HG03432 (cell line): Measurements from ENCODE around the gene COLEC12.

Experiments
- ATAC-seq: cut with Tn5 transposase; IDR thresholded peaks from one replicate; pipeline ENCODE4 v1.9.1; 2021; ENCODE audit warnings: mild to moderate bottlenecking, moderate library complexity; ENCODE audit not compliant: unreplicated experiment

The COLEC12 gene

DNA sequence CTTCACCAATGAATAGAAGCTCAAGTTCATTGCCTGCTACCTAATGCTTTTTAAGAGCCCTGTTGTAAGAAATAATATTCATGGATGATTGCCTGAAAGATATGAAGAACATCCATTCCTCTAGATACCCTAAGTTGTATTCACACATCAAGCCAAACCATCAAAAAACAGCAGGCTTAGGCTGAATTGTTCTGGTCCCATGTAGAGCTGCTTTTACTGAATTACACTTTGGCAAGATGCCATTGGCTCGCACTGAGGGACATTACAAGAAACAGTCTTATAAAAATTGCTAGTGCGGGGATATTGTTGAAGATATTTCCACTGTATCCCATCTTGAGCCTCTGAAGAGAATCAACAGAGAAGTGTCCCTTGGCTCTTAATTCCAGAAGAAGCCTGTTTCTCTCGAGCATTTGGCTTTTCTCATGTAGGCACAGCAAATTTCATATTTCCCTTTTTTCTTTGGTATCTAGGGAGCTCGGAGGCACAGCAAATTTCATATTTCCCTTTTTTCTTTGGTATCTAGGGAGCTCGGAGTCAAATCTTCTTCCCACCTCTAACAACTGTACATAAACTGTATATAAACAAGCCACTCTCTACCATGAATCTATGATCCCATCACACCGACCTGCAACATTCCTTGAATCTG is 107.5 kb downstream of the COLEC12 start:
- no peak for ATAC-seq

DNA sequence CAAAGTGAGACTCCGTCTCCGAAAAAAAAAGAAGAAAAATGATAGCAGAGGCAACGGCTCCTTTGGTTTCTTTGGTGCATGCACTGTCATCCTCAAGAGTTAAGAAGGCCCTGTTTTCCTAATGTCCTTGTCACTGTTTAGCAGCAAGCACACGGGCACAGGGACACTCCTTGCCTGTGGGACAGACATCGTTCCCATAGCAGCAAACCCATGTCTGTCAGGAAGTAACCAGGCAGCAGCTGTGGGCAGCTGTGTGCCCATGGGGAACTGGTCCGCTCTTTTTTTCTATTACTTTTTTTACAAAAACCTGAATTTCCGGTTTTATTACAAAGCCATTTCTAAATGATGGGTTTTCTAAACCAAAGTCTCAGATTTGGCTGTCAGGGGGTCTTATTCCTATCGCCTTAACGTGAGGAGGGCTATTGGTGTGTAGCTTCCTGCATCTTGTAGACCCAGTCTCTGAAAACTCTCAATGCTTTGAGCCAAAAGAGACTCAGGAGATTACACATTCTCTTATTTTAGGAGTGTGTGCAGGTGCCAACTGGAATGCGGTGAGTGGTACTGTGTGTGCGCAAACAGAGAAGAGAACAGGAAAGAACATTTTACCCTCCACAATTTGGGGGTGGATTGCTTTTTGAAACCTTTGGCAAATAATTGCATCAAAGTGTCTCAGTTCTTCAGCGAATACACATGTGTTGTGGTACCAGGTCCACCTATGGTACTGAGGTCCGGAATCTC is 109.6 kb downstream of the COLEC12 start:
- ATAC-seq: no peak

DNA sequence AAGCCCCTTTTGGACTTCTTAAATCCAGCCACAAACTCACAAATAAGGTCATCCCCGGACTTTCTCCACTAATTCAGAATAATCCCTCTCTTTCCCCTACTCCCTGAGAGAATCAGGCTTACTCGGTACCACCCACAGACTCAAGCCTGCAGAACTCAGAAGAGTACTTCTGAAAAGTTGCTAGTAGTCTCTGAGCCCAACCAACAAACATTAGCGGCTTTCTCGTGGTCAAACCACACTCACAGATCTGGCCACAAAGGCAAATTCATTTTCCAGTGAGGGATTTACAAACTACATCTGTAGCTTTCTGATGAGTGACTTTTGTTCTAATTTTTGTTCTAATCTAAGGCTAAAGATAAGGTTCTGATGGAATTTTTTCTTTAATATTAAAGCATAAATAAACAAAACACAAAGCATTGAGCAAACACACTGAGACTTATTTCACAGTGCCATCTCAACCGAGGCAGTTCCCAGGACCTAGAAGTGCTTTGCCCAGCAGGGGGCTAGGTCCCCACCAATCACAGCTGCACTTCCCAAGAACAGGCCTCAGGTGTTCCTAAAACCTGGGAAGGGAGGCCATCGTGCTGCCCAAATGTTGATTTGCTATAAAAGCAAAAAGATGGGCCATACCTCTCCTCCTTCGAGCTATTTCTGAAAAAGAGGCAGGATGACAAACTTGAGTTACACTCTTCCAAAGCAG is 110.7 kb downstream of the COLEC12 start:
- ATAC-seq: no peak

DNA sequence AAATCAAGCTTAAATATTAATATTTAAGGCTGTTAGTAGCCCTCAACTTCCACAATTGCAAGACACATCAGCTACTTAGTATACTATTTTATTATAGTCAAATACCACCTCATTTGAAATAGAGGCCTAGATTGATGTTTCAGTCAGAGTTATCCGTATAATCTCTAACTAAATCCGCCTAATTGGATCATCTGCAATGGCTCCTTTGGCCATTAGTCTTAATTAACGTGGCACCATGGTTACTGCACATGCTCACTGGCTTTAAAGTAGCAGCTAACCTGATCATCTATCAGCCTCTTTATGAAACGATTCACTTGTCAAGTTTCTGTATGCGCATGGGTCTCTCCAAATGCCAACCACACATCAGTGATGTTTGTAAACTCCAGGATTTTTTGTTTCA is 112.3 kb downstream of the COLEC12 start:
- no peak for ATAC-seq

DNA sequence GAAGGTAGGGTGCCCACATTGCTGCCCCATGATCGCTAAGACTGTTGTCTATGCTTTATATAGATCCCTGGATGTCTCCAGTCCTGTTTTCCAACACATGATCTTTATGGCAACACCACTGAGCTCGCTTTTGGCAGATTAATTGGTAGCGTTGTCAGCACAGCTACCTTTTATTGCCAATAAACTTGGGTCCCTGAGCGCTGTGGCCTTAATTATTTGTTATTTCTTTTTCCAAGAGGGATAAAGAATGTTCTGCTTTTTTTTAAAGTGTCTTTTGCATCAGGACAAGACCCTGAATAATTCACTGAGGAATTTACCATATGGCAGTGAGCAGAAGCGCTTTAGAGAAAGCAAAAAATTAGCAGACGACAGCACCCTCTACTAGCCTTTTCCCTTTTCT is 113.5 kb downstream of the COLEC12 start:
- ATAC-seq: no peak

DNA sequence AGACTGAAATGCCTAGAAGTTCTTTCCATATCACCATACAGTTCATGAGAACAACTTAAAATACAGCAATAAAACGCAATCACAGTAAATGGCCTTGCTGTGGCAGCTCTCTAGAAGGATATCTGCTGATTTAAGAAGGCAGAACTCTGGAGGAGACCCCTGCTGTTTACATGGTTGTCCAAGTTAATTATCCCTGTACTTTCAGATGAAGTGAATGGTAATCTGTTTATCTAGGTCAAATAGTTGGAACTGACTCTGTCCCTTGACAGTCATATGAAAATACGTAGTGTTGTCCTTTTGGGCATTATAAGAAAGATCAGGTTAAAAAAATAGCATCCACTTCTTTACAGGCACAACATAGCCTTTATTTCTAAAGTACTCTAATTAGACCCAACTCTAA is 115.6 kb downstream of the COLEC12 start:
- no peak for ATAC-seq

DNA sequence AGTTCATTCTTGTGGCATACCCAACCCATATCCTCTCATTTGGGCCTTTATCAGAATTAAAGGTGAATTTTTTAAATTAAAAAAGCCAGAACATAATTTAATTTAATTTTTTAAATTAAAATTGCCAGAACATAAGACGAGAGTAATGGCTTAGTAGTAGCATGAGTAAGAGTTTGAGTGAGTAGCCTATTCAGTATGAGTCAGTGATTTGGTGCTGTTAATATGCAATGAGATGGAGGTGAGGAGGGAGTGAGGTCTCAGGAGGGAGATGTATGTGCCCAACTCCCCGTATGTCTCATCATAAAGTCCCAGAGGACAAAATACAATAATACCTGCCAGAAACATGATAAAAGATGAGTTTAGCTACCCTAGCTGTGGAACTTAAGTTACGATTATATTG is 117.4 kb downstream of the COLEC12 start:
- ATAC-seq: no peak

DNA sequence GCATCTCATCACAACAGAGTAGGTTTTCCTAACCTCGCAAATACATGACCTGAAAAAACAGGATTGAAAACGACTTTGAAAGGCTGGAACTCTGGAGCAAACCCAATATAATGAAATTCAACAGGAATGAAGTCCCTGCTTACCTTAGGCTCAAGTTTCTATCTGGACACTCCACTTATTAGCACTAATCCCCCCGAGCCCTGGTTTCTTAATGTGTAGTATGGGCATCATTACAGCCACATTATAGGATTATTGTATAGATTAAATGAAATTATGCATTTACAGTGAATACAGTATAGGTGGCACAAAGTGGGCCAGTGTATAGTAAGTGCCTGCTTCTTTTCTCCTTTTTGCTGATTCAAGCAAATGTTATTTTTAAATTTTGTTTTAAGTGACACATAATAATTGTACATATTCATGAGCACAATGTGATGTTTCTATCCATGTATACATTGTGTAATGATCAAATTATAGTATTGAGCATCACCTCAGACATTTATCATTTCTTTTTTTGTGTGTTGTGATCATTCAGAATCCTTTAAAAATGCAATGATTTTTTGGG is 118.0 kb downstream of the COLEC12 start:
- ATAC-seq: no peak

DNA sequence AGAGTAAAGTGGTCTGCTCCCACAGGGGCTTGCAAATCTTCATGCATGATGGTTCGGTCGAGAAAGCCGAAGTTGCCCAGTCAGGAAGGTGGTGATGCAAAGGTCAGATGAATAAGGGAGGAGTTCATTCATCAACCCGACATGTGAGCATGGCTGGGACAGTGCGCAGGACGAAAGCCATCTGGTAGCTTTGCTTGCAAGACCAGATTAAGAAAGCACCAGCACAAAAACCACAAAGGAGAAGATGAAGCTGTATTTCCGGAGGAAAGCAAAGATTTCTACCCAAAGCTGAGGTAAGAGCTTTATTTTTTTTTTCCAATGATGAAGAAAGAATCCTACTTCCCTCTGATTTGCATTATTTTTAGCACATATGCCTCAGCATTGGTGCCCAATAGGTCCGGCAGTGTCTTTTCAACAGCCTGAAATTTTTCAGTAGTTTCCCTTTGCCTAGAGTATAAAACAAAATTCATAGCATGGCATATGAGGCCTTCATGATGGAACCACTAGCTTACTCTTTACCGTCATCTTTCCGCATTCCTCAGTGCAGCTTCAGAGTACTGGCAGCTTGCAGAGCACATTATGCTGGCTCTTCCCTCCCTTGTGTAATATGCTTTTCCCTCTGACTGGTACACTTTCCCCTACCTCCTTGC is 120.7 kb downstream of the COLEC12 start:
- ATAC-seq: peak; percentile 49

DNA sequence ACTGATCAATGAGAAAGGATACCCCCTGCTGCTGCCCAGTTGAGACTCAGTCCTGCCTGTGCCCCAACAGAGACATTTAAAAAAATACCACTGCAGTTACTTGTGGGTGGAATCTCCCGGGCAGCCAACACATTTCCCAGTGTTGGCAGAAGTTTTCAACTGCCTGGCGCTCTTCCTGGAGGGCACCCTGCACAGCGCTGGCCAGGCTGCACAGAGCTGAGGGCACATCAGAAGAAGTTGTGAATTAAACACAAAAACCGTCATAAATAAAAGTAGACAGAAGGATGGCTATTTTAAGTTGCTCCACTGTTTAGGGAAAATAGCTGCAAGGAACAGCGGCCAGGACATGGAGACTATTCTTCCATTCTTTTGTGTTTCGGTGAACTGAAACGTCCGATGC is 122.4 kb downstream of the COLEC12 start:
- no peak for ATAC-seq

DNA sequence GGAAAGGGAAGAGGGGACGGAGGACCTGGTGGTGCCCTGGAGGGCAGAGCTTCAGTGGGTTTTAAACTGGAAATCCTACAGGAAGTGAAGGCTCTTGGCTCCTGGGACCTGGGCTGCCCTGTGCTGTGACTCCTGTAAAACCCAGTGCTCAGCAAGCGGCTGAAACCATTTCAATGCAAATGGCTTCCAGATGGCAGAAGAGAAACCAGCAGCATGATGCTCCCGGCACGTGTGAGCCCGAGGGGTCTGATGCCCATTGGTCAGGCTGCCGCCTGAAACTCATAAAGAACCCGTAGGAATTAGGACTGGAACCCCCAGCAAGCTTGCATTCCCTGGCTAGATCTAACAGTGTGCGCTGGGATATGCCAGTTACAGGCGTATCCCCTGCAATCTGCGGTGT is 123.4 kb downstream of the COLEC12 start:
- ATAC-seq: no peak

DNA sequence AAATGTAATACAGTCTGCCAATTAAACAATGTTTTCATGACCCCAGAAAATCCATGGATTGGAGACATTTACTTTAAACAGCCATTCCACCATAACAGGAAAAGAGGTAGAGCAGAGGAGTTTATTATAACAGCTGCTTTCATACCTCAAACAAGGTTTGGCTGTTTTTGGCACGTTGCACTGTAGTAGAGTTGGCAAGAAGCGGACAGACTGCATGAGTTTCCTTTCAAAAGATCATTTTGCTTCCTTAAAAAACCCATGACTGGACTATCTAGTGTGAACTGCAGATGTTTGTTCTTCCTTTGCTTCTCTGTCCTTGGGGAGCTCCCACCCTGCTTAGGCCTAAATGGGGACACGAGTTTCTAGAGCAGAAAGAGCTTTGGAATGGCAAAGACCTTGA is 124.2 kb downstream of the COLEC12 start:
- no peak for ATAC-seq

DNA sequence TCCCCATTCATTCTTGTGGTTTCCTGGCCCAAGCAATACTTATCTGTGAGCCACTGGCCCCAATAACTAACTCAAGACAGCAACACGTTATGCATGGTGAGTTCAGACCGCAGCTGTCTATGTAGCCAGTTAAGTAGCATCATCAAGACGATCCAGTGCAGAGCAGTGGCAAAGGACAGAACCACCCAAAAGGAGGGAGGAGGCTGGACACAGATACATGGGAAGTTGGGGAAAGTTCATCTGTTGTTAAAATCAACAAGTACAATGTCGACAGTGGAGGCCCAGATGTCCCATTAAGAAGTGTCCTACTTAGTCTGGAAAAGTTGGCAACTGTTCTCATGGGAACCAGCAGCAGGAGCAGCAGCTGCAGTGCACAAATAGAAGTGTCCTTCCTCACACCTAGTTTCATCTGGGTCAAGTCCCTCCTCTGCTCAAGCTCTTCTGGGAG is 125.8 kb downstream of the COLEC12 start:
- peak; percentile 91 for ATAC-seq

DNA sequence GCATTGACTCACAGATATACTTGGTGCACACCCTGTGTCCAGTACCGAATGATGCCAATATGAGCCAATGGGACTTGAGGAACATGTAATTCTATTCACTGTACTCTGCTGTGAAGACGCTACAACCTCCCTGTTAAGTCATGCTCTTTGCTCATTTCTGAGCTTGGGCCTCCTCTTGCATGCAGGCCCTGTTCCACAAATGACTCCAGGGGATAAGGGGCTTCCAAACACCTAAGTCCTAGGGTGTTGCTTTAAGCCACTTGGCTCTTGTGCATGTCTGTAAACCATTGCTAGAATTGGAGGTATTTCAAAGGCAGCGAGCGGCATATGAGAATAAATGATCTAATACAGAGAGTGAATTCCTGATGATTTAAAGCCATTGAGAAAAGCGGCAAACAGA is 126.7 kb downstream of the COLEC12 start:
- ATAC-seq: no peak

DNA sequence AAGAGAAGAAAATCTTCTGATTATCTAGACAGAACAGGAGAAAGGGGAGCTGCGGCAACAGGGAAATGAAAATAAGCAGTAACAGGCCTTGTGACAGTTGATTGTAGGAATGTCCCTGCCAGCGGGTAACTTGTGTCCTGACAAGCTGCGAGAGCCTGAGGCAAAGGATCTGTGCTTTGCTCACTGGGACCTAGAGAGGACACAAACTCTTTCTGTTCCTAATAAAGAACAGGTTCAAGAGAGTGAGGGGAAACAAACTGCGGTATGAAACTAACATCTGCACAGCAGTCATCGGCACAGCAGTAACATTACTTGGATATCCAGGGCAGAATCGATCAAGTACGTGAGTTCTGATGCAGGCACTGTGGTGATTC is 128.9 kb downstream of the COLEC12 start:
- ATAC-seq: no peak

DNA sequence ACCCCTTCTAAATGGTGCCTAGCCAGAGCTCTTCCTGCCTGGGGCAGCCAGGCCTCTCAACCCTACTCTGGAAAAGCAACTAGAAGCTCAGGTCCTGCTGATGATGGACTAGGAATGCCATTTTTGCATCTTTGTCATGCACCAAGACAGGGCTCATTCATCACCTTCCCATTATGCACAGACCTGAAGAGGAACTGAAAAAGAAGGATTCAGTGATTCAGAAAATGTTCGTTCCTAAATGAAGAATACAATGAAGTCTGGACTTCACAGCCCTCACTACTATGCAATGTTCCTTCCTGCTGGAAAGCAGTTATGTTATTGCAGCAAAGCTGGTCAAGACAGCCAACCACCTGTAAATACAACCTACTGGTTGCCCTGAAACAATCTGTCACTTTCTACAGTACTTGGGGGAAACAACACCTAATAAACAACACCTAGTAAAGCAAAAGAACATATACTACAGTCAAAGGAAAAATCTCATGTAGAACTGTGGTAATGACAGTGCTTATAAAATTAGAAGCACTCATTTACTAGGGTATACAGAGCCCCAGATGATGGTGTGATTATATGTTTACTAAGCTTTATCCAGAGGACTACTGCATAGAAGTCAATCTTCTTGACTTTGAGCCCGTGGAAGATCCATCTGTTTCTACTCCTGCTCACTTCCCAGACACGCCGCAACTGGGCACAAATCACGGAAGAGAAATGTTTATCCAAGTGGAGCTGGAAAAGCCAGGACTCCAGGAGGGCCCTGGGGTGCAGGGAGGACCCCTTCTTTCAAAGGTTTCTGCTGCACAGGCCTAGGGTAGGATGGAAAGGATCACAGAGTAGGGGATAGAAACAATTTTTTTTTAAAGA is 129.5 kb downstream of the COLEC12 start:
- ATAC-seq: no peak

DNA sequence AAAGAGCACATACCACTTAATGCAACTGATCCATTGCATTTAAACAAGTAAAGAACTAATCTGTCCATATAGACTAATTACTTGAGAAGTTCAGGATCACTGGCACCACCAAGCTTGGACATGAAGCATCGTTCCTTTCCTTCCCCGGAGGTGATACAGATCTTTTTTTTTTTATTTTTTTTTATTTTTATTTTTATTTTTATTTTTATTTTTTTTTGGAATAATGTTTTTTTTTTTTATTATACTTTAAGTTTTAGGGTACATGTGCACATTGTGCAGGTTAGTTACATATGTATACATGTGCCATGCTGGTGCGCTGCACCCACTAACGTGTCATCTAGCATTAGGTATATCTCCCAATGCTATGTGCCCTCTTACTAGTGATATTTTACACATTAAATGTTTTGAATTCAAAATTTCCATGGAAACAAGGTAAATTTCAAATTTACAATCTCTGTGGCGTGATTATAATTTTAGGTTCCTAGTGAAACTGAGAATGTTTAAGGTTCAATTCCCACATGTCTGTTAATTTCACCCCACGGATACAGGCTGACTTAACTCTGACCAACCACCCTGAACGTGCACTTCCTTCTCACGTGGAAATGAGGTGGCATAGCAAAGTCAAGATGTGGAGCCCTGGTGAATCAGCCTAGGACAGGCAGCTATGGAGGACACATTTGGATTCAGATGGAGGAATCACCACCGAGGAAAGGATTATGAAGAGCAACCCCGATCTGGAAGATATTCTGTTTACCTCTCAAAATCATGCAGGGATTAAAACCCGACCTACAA is 131.1 kb downstream of the COLEC12 start:
- ATAC-seq: no peak

DNA sequence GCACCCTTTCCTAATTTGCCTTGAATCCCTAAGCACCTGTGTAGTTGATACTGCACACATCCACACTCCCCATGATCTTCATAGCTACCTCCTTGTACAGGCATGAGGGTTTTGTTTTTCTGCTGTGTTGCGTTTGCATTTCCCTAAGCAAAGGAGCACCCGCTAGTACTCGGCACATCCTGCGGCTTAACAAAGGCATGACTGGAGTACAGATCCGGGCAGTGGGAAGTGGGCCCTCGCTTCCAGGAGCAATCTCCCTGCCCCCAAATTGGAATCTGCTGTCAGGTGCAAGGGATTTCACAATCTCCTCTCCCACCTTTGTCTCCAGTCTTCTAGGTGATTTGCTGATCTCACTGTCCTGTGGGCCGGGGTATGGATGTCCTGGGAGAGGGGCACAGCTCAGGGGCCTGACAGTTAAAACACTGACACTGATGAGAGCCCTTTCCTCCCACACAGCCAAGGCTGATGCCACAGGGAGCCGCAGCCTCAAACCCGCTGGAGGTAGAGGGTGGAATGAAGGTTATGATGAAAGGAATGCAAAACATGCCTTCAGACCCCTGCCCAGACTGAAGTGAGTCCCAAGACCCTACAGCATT is 133.9 kb downstream of the COLEC12 start:
- ATAC-seq: no peak

DNA sequence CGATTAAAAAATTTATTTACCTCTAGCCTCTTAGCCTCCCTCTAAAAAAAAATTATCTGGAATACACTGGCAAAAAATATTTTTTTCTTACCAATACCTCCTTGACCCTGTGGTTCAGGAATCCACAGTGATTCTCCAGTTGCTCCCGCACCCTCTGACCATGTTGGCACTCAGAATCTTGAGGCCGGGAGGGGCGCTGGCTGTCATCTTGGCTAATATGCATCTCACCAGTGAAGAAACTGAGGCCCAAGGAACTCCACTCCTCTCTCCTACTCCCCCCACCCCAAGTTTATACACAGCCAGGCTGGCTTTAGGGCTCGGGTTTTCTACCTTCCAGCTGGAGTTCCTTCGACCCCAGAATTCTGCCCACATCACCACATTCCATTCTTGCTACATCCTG is 134.8 kb downstream of the COLEC12 start:
- ATAC-seq: no peak
